M059J (cell line): ENCODE data around the gene ZCCHC14. TPM values are rescaled to one million over a fixed set of nuclear protein-coding genes. Genes with fewer than 3 reads are reported as not detected.

Experiments used
- DNase-seq: peaks from one replicate; pipeline ENCODE4 v3.0.0-alpha.2; 2012; ENCODE audit warnings: low read depth
- total RNA-seq: library from RNA; depleted of rRNA; stranded (reverse); fragments of >200 nt; shearing (Covaris generic); gene quantifications from 2 replicates; pipeline ENCODE4 v1.2.3, GENCODE V29; 2014

ZCCHC14 gene
- total RNA-seq, 1 experiment from 2014 or later = 7.8 TPM

GRCh38 chr16:87477209-87477981 lies 15.4 kb downstream of the ZCCHC14 start:
- peak; percentile 87 for DNase-seq

- no peak for DNase-seq
Observed at GRCh38 chr16:87474566-87474996, 18.2 kb downstream of the ZCCHC14 start.

- DNase-seq = no peak
Observed at GRCh38 chr16:87474017-87474416, 18.8 kb downstream of the ZCCHC14 start.

- no peak for DNase-seq
Observed at GRCh38 chr16:87472935-87473334, 19.9 kb downstream of the ZCCHC14 start.

GRCh38 chr16:87472142-87472778 lies 20.6 kb downstream of the ZCCHC14 start:
- no peak for DNase-seq

- no peak for DNase-seq
Observed at GRCh38 chr16:87471278-87472141, 21.3 kb downstream of the ZCCHC14 start.

- peak; percentile 20 for DNase-seq
Observed at GRCh38 chr16:87470332-87470731, 22.5 kb downstream of the ZCCHC14 start.

GRCh38 chr16:87469169-87469568 lies 23.7 kb downstream of the ZCCHC14 start:
- DNase-seq = no peak

GRCh38 chr16:87468550-87468949 lies 24.3 kb downstream of the ZCCHC14 start:
- DNase-seq = no peak

GRCh38 chr16:87466975-87467501 lies 25.8 kb downstream of the ZCCHC14 start:
- DNase-seq = no peak

GRCh38 chr16:87465879-87466278 lies 26.9 kb downstream of the ZCCHC14 start:
- DNase-seq = no peak

GRCh38 chr16:87465306-87465705 lies 27.5 kb downstream of the ZCCHC14 start:
- DNase-seq = peak; percentile 93

GRCh38 chr16:87464691-87465300 lies 28.0 kb downstream of the ZCCHC14 start:
- peak; percentile 93 for DNase-seq

- peak; percentile 84 for DNase-seq
Observed at GRCh38 chr16:87463722-87464690, 28.8 kb downstream of the ZCCHC14 start.

- DNase-seq = peak; percentile 27
Observed at GRCh38 chr16:87461466-87461991, 31.3 kb downstream of the ZCCHC14 start.

GRCh38 chr16:87460936-87461335 lies 31.9 kb downstream of the ZCCHC14 start:
- DNase-seq = no peak

- no peak for DNase-seq
Observed at GRCh38 chr16:87459833-87460232, 33.0 kb downstream of the ZCCHC14 start.

- no peak for DNase-seq
Observed at GRCh38 chr16:87459027-87459426, 33.8 kb downstream of the ZCCHC14 start.

- no peak for DNase-seq
Observed at GRCh38 chr16:87458424-87458915, 34.4 kb downstream of the ZCCHC14 start.
